ENCODE measurements around the gene STAT6.
A peak's percentile ranks its signal among the peaks of the same experiment; 100 is the strongest.
"Not testable (repeated sequence)": the region's sequence is repeated elsewhere in the genome, so short reads cannot be mapped to it uniquely, and the experiment has no call there.

STAT6 gene

GRCh38 chr12:57126061-57126460, 14.9 kb upstream of the STAT6 start:
- DNase-seq (ENCODE audit: low read depth): no peak

DNA sequence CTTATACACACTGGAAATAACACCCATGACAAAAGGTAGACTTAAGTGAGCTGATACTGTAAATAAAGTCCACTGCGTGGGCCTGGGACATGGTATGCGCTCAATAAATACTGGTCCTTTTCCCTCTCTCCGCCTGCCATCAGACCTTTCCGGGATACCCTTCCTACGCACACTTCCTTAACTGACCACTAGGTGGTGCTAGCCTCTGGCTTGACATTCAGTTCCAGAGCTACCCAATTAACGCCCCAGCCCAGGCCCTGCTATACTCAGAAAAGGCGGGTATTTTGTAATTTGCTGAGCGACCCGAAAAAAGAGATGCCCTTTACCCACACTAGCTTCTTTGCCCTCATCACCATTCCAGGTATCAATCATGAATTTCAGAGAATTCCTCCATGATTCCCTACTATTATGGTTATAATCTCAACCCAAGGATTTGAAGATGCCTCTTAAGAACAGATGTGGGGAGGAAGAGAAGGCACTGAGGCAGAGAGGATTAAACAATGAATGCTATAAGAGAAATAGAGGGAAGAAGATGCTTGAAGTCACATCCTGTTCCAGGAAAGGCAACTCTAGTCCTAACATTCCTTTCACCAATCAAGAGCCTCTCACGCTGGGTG, 13.2 kb upstream of the STAT6 start:
- no peak for DNase-seq (ENCODE audit: low read depth)

DNA sequence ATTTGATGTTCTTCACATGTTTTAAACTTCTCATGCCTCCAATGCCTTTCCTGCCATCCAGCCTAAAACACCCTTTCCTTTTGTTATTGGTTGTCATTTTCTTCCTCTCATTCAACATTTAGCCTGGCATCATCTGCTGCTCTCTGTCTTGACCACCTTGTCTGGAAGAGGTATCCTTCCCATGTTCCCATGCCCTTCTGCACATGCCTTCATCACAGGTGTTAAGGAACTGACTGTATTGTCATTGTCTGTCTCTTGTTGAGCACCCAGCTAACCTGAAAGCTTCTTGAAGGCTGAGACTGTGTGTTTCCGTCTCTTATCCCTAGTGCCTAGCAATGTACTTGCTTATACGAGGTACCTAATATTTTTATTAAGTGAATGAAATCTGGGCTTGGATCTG, 12.7 kb upstream of the STAT6 start:
- no peak for DNase-seq (ENCODE audit: low read depth)

DNA sequence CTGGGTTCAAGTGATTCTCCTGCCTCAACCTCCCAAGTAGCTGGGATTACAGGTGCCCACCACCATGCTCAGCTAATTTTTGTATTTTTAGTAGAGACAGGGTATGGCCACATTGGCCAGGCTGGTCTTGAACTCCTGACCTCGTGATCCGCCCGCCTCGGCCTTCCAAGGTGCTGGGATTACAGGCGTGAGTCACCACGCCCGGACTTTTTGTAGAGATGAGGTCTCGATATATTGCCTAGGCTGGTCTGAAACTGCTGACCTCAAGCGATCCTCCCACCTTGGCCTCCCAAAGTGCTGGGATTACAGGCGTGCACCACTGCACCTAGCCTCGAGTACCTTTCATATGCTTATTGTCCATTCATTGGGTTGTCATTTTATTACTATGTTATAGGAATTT, 9.6 kb upstream of the STAT6 start:
- not testable (repeated sequence) for DNase-seq (ENCODE audit: low read depth)

- no peak for DNase-seq (ENCODE audit: low read depth)
Measured at GRCh38 chr12:57119294-57120085, 8.3 kb upstream of the STAT6 start.

DNA sequence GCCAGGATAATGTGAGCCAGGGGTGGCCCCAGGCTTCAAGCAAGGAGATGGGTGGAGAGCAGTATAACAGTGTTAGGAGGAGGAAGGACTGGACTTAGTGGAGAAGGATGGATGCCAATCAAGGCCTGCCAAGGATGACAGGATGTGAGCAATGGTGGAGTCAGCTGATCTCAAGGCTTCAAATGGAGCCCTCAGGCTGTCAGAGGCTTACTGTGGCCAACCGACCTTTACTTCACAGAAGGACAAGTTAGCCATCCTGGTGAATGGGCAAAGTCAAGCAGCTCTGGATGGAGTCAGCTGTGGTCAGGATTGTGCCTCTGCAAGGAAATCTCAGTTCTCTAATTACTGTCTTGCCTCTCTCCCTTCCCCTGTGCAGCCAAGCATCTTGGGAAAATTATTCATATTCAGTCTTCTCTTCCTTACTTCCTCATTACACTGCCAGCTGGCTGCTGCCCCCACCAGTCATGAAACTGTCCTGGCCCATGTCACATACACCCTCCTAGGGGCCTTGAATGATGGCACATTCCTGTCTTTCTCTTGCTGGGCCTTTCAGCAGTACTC, 7.6 kb upstream of the STAT6 start:
- DNase-seq (ENCODE audit: low read depth): peak; percentile 61

- DNase-seq (ENCODE audit: low read depth): no peak
Measured at GRCh38 chr12:57116580-57117281, 5.6 kb upstream of the STAT6 start.

GRCh38 chr12:57112492-57113294, 1.5 kb upstream of the STAT6 start:
- no peak for DNase-seq (ENCODE audit: low read depth)

DNA sequence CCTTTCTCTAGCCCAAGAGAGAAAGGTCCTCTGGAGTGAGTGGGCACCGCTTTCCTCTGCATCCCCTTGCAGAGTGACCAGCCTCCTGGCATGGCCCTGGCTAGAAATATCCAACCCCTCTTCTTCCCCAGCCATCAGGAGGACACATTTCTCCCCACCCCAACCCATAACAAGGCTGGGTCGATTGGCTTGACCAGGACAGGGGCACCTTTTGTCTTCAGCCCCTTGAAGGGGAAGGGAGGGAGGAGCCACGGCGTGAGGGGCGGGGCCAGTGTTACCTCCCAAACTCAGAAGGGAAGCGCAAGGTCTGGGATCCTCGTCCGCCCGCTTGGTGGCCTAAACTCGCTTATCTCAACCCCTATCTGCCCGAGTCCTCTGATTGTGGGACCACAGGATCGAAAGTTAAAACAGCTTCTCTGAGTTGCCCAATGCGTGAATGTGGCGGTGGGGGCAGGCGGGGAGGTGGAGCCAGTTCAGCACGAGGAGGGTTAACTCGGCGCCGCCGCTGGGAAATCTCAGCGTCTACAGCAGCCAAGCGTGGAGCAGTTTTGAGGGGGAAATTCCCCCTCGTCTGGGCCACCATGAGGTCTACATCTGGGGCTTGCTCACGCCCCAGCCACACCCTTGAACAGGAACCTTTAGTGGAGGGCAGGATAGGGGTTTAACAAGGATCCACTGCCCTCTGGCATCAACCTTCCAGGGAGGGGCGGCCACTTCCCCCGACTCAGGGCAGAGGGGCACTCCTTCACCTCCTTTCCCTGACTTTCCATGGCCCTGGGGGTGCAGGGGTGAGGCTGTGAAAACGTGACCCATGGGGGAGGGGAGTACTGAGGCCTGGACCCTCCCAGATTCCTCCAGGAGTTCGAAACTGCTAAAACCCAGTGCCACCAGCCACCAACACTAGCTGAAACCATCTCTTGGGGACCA, 795 bp downstream of the STAT6 start:
- no peak for DNase-seq (ENCODE audit: low read depth)

GRCh38 chr12:57109207-57110103, 1.7 kb downstream of the STAT6 start:
- no peak for DNase-seq (ENCODE audit: low read depth)

DNA sequence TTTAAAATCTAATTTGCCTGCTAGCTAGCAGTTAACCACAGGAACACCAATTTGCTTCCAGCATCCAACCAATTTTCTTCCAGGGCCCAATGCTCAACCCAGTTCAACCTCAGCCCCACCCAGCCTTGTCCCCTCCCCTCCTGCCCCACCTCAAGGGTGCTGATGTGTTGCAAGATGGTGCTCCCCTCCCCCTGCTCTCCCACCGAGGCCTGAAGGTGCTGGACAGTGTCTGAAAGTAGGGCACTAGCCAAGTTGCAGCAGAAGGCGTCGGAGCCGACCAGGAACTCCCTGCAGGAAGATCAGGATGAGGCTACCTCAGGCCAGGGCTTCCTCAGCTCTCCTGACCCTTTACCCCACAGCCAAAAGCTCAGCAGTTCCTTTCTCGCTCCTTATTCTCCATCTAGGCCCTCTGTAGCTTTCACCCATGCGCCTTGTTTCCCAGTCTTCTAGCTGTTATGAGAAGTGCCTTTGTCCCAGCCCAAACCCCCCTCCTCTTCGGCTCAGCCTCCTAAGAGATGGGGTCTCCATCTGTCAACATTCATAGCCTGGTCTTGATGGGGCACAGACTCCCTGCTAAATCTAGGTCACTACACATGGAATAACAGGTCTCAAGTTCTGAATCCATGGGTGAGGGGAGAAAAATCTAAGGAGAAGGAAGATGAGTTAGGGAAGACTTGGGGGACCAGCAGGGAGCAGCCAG, 3.6 kb downstream of the STAT6 start:
- DNase-seq (ENCODE audit: low read depth): no peak

- no peak for DNase-seq (ENCODE audit: low read depth)
Measured at GRCh38 chr12:57106021-57106708, 5.0 kb downstream of the STAT6 start.

GRCh38 chr12:57105011-57105753, 6.0 kb downstream of the STAT6 start:
- no peak for DNase-seq (ENCODE audit: low read depth)

DNA sequence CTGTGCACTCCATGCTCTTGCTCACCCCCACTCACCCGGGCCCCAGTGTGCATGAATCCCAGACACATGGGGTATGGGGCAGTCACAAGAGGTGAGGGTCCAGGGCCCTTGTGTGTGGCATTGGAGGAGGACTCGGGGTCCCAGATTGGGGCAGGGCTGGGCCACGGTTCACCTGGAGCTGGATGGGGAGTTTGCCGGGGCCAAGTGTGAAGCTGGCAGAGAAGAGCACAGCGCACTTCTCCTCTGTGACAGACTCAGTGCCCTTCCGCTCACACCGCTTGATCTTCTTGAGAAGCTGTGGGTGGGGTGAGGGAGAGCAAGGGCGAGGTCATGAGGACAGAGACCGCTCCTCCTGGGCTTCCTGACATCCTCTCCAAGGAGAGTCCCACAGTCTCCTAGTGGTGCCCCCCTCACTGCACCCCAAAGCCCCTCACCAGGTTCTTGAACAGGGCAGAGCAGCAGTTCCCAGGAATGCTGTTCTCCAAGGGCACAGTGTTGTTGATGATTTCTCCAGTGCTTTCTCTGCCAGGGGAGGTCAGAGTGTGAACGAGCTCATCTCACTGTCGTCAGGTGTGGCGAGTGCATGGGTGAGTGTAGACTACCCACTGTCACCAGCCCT, 6.8 kb downstream of the STAT6 start:
- no peak for DNase-seq (ENCODE audit: low read depth)

- DNase-seq (ENCODE audit: low read depth): no peak
Measured at GRCh38 chr12:57103856-57104255, 7.3 kb downstream of the STAT6 start.

DNA sequence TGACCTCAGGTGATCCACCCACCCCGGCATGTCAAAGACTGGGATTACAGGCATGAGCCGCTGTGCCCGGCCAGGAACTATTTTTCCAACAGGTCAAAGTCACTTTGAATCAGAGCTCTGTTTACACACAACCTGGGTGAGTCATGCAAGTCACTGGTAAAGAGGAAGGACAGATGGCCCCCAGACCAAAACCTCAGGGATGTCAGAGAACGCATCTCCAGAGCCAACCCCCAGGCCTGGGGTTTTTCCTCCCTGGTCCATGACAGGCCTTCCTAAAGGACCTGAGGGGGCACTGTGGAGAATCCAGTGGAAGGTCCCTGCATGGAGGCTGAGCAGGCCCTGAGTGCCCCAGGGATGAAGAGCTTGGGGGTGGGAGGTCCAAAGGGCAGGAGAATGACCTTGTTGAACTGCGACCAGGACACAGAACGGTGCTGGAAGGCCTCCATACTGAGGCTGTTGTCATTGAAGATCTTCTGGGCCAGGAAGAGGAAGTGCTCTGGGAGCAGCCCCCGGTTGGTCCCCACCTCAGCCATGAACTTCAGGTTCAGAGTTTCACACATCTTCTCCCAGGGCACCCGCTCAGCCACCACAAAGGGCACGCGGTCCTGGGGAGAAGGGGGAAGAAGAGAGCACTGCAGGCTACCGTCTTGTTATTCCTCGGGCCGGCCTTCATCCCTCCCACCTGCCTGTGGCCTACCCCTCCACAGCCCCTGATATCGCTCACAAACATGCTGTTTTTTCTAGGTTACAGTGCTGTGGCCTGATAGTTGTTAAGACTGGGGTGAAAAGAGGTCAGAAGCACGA, 9.1 kb downstream of the STAT6 start:
- no peak for DNase-seq (ENCODE audit: low read depth)

- no peak for DNase-seq (ENCODE audit: low read depth)
Measured at GRCh38 chr12:57099766-57100165, 11.4 kb downstream of the STAT6 start.
